Measurements from ENCODE around the gene RABL3. TPM values are rescaled to one million over a fixed set of nuclear protein-coding genes. Genes with fewer than 3 reads are reported as not detected.

The RABL3 gene
- total RNA-seq, 1 experiment from 2014 or later, result 21.8 TPM

GRCh38 chr3:120659834-120660233 lies 82.5 kb downstream of the RABL3 start:
- ChIA-PET POLR2A (no interaction called here), CTCF (interaction anchor here (0.5 kb wide), 1 partner anchor 92 kb away, joined by 5 read pairs; no protein-coding TSS in a partner anchor)
- BruUV-seq (replicated peaks), result no TSS peak
- intact Hi-C loops (cut with micrococcal nuclease), result no loop called here
- DNase-seq (ENCODE audit: unreplicated experiment), result no peak
- Mint-ChIP-seq H3K4me1 (ENCODE audit: insufficient read depth, unreplicated experiment) (no peaks in the 10 kb centered on the region), H3K9me3 (ENCODE audit: unreplicated experiment) (no peaks in the 10 kb centered on the region), H3K27ac (ENCODE audit: low read depth, unreplicated experiment) (no peak overlapping the region), H3K36me3 (ENCODE audit: insufficient read depth, unreplicated experiment) (no peaks in the 10 kb centered on the region), H3K27me3 (ENCODE audit: insufficient read depth, unreplicated experiment) (peaks cover 34% of the 10 kb centered on the region), H3K4me3 (ENCODE audit: unreplicated experiment) (no peak overlapping the region)
- TF ChIP-seq, protein P1, sequence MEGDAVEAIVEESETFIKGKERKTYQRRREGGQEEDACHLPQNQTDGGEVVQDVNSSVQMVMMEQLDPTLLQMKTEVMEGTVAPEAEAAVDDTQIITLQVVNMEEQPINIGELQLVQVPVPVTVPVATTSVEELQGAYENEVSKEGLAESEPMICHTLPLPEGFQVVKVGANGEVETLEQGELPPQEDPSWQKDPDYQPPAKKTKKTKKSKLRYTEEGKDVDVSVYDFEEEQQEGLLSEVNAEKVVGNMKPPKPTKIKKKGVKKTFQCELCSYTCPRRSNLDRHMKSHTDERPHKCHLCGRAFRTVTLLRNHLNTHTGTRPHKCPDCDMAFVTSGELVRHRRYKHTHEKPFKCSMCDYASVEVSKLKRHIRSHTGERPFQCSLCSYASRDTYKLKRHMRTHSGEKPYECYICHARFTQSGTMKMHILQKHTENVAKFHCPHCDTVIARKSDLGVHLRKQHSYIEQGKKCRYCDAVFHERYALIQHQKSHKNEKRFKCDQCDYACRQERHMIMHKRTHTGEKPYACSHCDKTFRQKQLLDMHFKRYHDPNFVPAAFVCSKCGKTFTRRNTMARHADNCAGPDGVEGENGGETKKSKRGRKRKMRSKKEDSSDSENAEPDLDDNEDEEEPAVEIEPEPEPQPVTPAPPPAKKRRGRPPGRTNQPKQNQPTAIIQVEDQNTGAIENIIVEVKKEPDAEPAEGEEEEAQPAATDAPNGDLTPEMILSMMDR (IDR thresholded peaks at IDR 0.05; ENCODE audit: unreplicated experiment), result no peak

DNA sequence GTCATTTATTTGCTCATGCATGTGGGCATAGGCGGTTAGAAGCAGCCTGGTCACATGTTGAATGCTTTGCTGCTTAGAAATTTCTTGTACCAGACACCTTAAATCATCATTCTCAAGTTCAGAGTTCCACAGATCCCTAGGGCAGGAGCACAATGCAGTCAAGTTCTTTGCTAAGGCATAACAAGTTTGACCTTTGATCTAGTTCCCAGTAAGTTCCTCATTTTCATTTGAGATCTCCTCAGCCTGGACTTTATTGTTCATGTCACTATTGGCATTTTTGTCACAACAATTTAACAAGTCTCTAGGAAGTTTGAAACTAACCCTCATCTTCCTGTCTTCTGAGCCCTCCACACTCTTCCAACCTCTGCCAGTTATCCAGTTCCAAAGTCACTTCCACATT lies 83.0 kb downstream of the RABL3 start:
- BruUV-seq (replicated peaks), result no TSS peak
- no peak for DNase-seq (ENCODE audit: unreplicated experiment)
- Mint-ChIP-seq H3K36me3 (ENCODE audit: insufficient read depth, unreplicated experiment) (no peaks in the 10 kb centered on the region), H3K27me3 (ENCODE audit: insufficient read depth, unreplicated experiment) (peaks cover 28% of the 10 kb centered on the region), H3K27ac (ENCODE audit: low read depth, unreplicated experiment) (no peak overlapping the region), H3K4me3 (ENCODE audit: unreplicated experiment) (no peak overlapping the region), H3K4me1 (ENCODE audit: insufficient read depth, unreplicated experiment) (no peaks in the 10 kb centered on the region), H3K9me3 (ENCODE audit: unreplicated experiment) (no peaks in the 10 kb centered on the region)
- POLR2A ChIA-PET, result no interaction called here
- TF ChIP-seq, protein P1 (IDR thresholded peaks at IDR 0.05; ENCODE audit: unreplicated experiment), result no peak
- intact Hi-C loops (cut with micrococcal nuclease), result no loop called here
- CTCF ChIA-PET, result interaction anchor here (0.5 kb wide), 1 partner anchor 92 kb away, joined by 5 read pairs; no protein-coding TSS in a partner anchor

DNA sequence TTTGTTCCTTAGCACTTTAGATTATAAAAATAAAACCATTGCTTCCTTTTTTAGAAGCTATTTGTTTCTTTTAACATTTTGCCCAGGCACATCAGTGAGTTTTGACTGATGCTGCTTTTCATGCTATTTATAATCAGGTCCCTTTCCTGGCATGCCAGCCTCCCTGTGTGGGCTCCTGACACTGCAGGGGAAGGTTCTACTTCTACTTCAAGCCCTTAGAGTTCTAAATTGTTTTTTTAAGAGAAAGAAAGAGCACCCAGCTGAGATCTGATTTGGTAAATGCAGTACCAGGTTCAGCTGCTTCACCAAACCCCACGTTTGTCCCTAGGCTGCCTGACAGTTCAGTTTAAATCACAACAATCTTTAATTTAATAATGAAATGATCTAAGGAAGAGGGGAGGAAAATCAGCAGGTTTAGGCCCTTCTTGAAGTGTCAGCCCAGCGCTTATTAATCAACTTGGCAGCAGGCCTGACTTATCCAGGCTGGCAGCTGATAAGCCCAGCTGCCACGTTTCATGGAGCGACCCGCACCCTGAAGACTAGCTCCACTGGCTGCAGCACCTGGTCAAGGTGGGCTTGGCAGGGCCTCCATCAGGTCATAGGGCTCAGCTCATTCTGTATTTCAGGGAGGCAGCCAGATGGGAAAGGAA lies 89.3 kb downstream of the RABL3 start:
- H3K27me3 Mint-ChIP-seq (ENCODE audit: insufficient read depth, unreplicated experiment), result no peaks in the 10 kb centered on the region
- ChIA-PET POLR2A (interaction anchor here (0.7 kb wide), 1 partner anchor 57 kb away, joined by 3 read pairs; the partner anchor contains the start of gene NDUFB4), CTCF (interaction anchor here (1.4 kb wide), 1 partner anchor 142 kb away, joined by 3 read pairs; no protein-coding TSS in a partner anchor)
- TF ChIP-seq, protein P1 (IDR thresholded peaks at IDR 0.05; ENCODE audit: unreplicated experiment), result no peak
- H3K9me3 Mint-ChIP-seq (ENCODE audit: unreplicated experiment), result no peaks in the 10 kb centered on the region
- DNase-seq (ENCODE audit: unreplicated experiment), result no peak
- H3K4me1 Mint-ChIP-seq (ENCODE audit: insufficient read depth, unreplicated experiment), result no peaks in the 10 kb centered on the region
- no TSS peak for BruUV-seq (replicated peaks)
- H3K36me3 Mint-ChIP-seq (ENCODE audit: insufficient read depth, unreplicated experiment), result no peaks in the 10 kb centered on the region
- H3K4me3 Mint-ChIP-seq (ENCODE audit: unreplicated experiment), result no peak overlapping the region
- no peak overlapping the region for H3K27ac Mint-ChIP-seq (ENCODE audit: low read depth, unreplicated experiment)
- intact Hi-C loops (cut with micrococcal nuclease), result no loop called here

GRCh38 chr3:120652281-120652680 lies 90.0 kb downstream of the RABL3 start:
- intact Hi-C loops (cut with micrococcal nuclease), result no loop called here
- Mint-ChIP-seq H3K27ac (ENCODE audit: low read depth, unreplicated experiment) (no peak overlapping the region), H3K4me3 (ENCODE audit: unreplicated experiment) (no peak overlapping the region), H3K4me1 (ENCODE audit: insufficient read depth, unreplicated experiment) (no peaks in the 10 kb centered on the region), H3K9me3 (ENCODE audit: unreplicated experiment) (no peaks in the 10 kb centered on the region), H3K27me3 (ENCODE audit: insufficient read depth, unreplicated experiment) (no peaks in the 10 kb centered on the region), H3K36me3 (ENCODE audit: insufficient read depth, unreplicated experiment) (no peaks in the 10 kb centered on the region)
- DNase-seq (ENCODE audit: unreplicated experiment), result no peak
- POLR2A ChIA-PET, result no interaction called here
- CTCF ChIA-PET, result interaction anchor here (1.4 kb wide), 1 partner anchor 143 kb away, joined by 3 read pairs; no protein-coding TSS in a partner anchor
- TF ChIP-seq, protein P1 (IDR thresholded peaks at IDR 0.05; ENCODE audit: unreplicated experiment), result no peak
- no TSS peak for BruUV-seq (replicated peaks)
